ENCODE results near the gene PLG.

The PLG gene

GRCh38 chr6:160767647-160768019 is 65.6 kb downstream of the PLG start (continued):
- TF ChIP-seq ZNF513 (tag by site-specific recombination; IDR thresholded peaks at IDR 0.05): no peak
- no peak for TF ChIP-seq ZNF501 (tag by site-specific recombination; IDR thresholded peaks at IDR 0.05)
- no peak for TF ChIP-seq ZNF704 (tag by site-specific recombination; IDR thresholded peaks at IDR 0.05)
- TF ChIP-seq ZNF175 (tag by site-specific recombination; IDR thresholded peaks at IDR 0.05): no peak
- TF ChIP-seq KLF10 (tag by site-specific recombination; IDR thresholded peaks at IDR 0.05): no peak

GRCh38 chr6:160768101-160768500 is 66.1 kb downstream of the PLG start:
- Histone ChIP-seq H3K4me3 (ENCODE audit: low read depth, low read length) (no peak overlapping the region), H3K9me3 (ENCODE audit: control insufficient read depth, insufficient read depth, low read depth, low read length) (no peaks in the 10 kb centered on the region), H3K36me3 (ENCODE audit: control insufficient read depth in 2 of 2, insufficient read depth in 1 of 2, low read length in 2 of 2) (no peaks in the 10 kb centered on the region), H3K4me1 (ENCODE audit: control insufficient read depth, insufficient read depth, low read length) (peaks cover 5% of the 10 kb centered on the region; the same call in 1 of the 2 replicates), H3K27ac (ENCODE audit: extremely low read depth, low read depth, low read length) (no peak overlapping the region)
- CTCF ChIA-PET: interaction anchor here (0.6 to 3.0 kb wide), 15 partner anchors 12 to 650 kb away, joined by 3 to 27 read pairs (median 4); no protein-coding TSS in a partner anchor
- TF ChIP-seq ZBTB49 (tag by site-specific recombination; IDR thresholded peaks at IDR 0.05; ENCODE audit: low read depth) (no peak), GFI1B (tag by site-specific recombination; IDR thresholded peaks at IDR 0.05) (no peak), OSR2 (tag by site-specific recombination; IDR thresholded peaks at IDR 0.05) (no peak), ZNF654 (tag by site-specific recombination; IDR thresholded peaks at IDR 0.05; ENCODE audit: low read depth) (no peak), ZNF555 (tag by site-specific recombination; conservative IDR thresholded peaks at IDR 0.05) (no peak), ZNF518A (tag by site-specific recombination; conservative IDR thresholded peaks at IDR 0.05; ENCODE audit: low read depth) (no peak), ZBTB11 (tag by site-specific recombination; conservative IDR thresholded peaks at IDR 0.05; ENCODE audit: low read depth) (no peak)
- POLR2A ChIA-PET: no interaction called here
